HG03025 (cell line): ENCODE data around the gene ATF2.

Experiments
- ATAC-seq: cut with Tn5 transposase; IDR thresholded peaks from one replicate; pipeline ENCODE4 v1.9.1; 2021; ENCODE audit warnings: mild to moderate bottlenecking, moderate library complexity; ENCODE audit not compliant: unreplicated experiment, low FRiP score

Gene ATF2

GRCh38 chr2:175030380-175031271 lies 137.4 kb downstream of the ATF2 start:
- ATAC-seq: no peak

GRCh38 chr2:175027755-175028154 lies 140.2 kb downstream of the ATF2 start:
- no peak for ATAC-seq

- ATAC-seq: no peak
These were observed 141.6 kb downstream of the ATF2 start for GRCh38 chr2:175026385-175026784.

- no peak for ATAC-seq
These were observed 142.1 kb downstream of the ATF2 start for GRCh38 chr2:175025946-175026345.

GRCh38 chr2:175025233-175025632 lies 142.8 kb downstream of the ATF2 start:
- ATAC-seq: no peak

- no peak for ATAC-seq
These were observed 145.1 kb downstream of the ATF2 start for GRCh38 chr2:175022923-175023322.
